IMR-90 (cell line): ENCODE results near the gene LAIR2. TPM values are rescaled to one million over a fixed set of nuclear protein-coding genes. Genes with fewer than 3 reads are reported as not detected.

ENCODE experiments used
- ATAC-seq: fragments of 200-7000 bp; cut with Tn5 transposase; 2 replicates; pipeline ENCODE4 v1.9.1; 2020; ENCODE audit warnings: low read depth, mild to moderate bottlenecking, moderate library complexity
- BruUV-seq: library from RNA; stranded (reverse); fragments of 400-500 nt; replicated peaks from 2 replicates; lab custom pipeline; 2021; lab: Mats Ljungman, UMichigan
- CTCF ChIA-PET: fragments of 300-600 bp; formaldehyde crosslinking; extraction: SDS; loops from one replicate; lab custom pipeline; 2021; ENCODE audit warnings: antibody characterized with exemption; lab: Yijun Ruan, JAX
- POLR2A ChIA-PET: fragments of 300-600 bp; sonication (Branson Sonifier 250); formaldehyde crosslinking; loops from one replicate; lab custom pipeline; 2022; ENCODE audit warnings: antibody characterized with exemption; ENCODE audit not compliant: unreplicated experiment; lab: Charles Lee
- DNase-seq: peaks from one replicate; pipeline ENCODE4 v3.0.0; 2013
- H2AFZ ChIP-seq: replicated peaks from 2 replicates; pipeline ENCODE3; 2013; ENCODE audit warnings: low read length, mild to moderate bottlenecking; ENCODE audit not compliant: poor library complexity
- H2AK5ac ChIP-seq: 2 replicates; pipeline ENCODE4 v1.6.1; 2013; ENCODE audit warnings: low read depth, low read length, inconsistent platforms
- H2AK9ac ChIP-seq: replicated peaks from 2 replicates; pipeline ENCODE3; 2013; ENCODE audit warnings: mild to moderate bottlenecking, low read depth, low read length, moderate library complexity; ENCODE audit not compliant: poor library complexity
- H2BK120ac ChIP-seq: 2 replicates; pipeline ENCODE4 v1.6.1; 2013; ENCODE audit warnings: low read depth, low read length, inconsistent platforms
- H2BK15ac ChIP-seq: 3 replicates; pipeline ENCODE4 v1.6.1; 2013; ENCODE audit warnings: low read depth, low read length, inconsistent platforms
- H2BK20ac ChIP-seq: 2 replicates; pipeline ENCODE4 v1.6.1; 2013; ENCODE audit warnings: low read depth, mild to moderate bottlenecking, inconsistent platforms, low read length, moderate library complexity
- H2BK5ac ChIP-seq: 2 replicates; pipeline ENCODE4 v1.6.1; 2013; ENCODE audit warnings: mild to moderate bottlenecking, low read depth, low read length, inconsistent platforms; ENCODE audit not compliant: poor library complexity, severe bottlenecking
- H3K14ac ChIP-seq: replicated peaks from 2 replicates; pipeline ENCODE4 v1.6.1; 2013; ENCODE audit warnings: low read depth, low read length, inconsistent platforms
- H3K18ac ChIP-seq: 2 replicates; pipeline ENCODE4 v1.6.1; 2013; ENCODE audit warnings: low read depth, low read length, control low read depth
- H3K23ac ChIP-seq: 2 replicates; pipeline ENCODE4 v1.6.1; 2013; ENCODE audit warnings: low read depth, low read length, inconsistent platforms
- H3K27ac ChIP-seq: 2 replicates; pipeline ENCODE4 v1.5.1; 2013; ENCODE audit warnings: mild to moderate bottlenecking, control low read depth, low read length; ENCODE audit not compliant: insufficient read depth
- H3K27me3 ChIP-seq: 2 replicates; pipeline ENCODE4 v1.6.1; 2013; ENCODE audit warnings: low read length; ENCODE audit not compliant: control insufficient read depth, insufficient read depth
- H3K36me3 ChIP-seq: 2 replicates; pipeline ENCODE4 v1.6.1; 2013; ENCODE audit warnings: low read length, mixed read lengths; ENCODE audit not compliant: control insufficient read depth, insufficient read depth
- H3K4ac ChIP-seq: 2 replicates; pipeline ENCODE4 v1.6.1; 2013; ENCODE audit warnings: low read depth, low read length, inconsistent platforms
- H3K4me1 ChIP-seq: 2 replicates; pipeline ENCODE4 v1.6.1; 2013; ENCODE audit warnings: low read length, mixed read lengths; ENCODE audit not compliant: control insufficient read depth, insufficient read depth
- H3K4me2 ChIP-seq: 2 replicates; pipeline ENCODE4 v1.6.1; 2013; ENCODE audit warnings: low read depth, mild to moderate bottlenecking, control low read depth, low read length, moderate library complexity
- H3K4me3 ChIP-seq: 2 replicates; pipeline ENCODE4 v1.5.1; 2013; ENCODE audit warnings: low read depth, mild to moderate bottlenecking, control low read depth, low read length, moderate library complexity; ENCODE audit not compliant: insufficient read depth
- H3K56ac ChIP-seq: 2 replicates; pipeline ENCODE4 v1.6.1; 2013; ENCODE audit warnings: low read length, inconsistent platforms; ENCODE audit not compliant: insufficient read depth; ENCODE audit errors: extremely low read depth
- H3K79me1 ChIP-seq, 2 experiments: 2 replicates each; pipeline ENCODE4 v1.6.1; 2013; ENCODE audit warnings: low read length in 2 of 2, inconsistent platforms in 1 of 2, low read depth in 1 of 2
- H3K9ac ChIP-seq: 2 replicates; pipeline ENCODE4 v1.6.1; 2013; ENCODE audit warnings: low read depth, low read length, control low read depth
- H3K9me1 ChIP-seq: 2 replicates; pipeline ENCODE4 v1.6.1; 2013; ENCODE audit warnings: low read length, inconsistent platforms; ENCODE audit not compliant: insufficient read depth
- H3K9me3 ChIP-seq: 2 replicates; pipeline ENCODE4 v1.6.1; 2013; ENCODE audit warnings: low read length; ENCODE audit not compliant: control insufficient read depth, insufficient read depth
- H4K20me1 ChIP-seq: 2 replicates; pipeline ENCODE4 v1.6.1; 2013; ENCODE audit warnings: low read length, inconsistent platforms; ENCODE audit not compliant: insufficient read depth
- H4K5ac ChIP-seq: 2 replicates; pipeline ENCODE4 v1.6.1; 2013; ENCODE audit warnings: mild to moderate bottlenecking, low read depth, low read length, control low read depth
- H4K8ac ChIP-seq, 2 experiments: 2 replicates each; pipeline ENCODE4 v1.6.1; 2013; ENCODE audit warnings: low read depth in 2 of 2, low read length in 2 of 2, control low read depth in 1 of 2, inconsistent platforms in 1 of 2
- H4K91ac ChIP-seq: 2 replicates; pipeline ENCODE4 v1.6.1; 2013; ENCODE audit warnings: low read depth, low read length, inconsistent platforms; ENCODE audit not compliant: insufficient read depth
- CTCF ChIP-seq: conservative IDR thresholded peaks from 2 replicates; pipeline ENCODE4 v1.5.1; 2012; ENCODE audit warnings: mild to moderate bottlenecking, low read depth, low read length, improper control_type of control experiment
- NFE2L2 ChIP-seq: fragments of 150-350 bp; IDR thresholded peaks from 2 replicates; pipeline ENCODE4 v1.6.1; 2016; ENCODE audit warnings: low read depth, mild to moderate bottlenecking, low read length
- WGBS, 2 experiments: methylation state at CpG; one replicate each; pipeline versions ENCODE4 v1.1.5 to v1.1.7; 2013; ENCODE audit warnings: missing lambda C conversion rate in 2 of 2; ENCODE audit not compliant: insufficient read length in 1 of 2; ENCODE audit errors: extremely low coverage in 2 of 2; 5-methylcytosine and 5-hydroxymethylcytosine counted together
- dilution Hi-C: fragments of 300-500 bp; cut with HindIII; formaldehyde crosslinking; loops from one replicate; pipeline ENCODE4 v1.14.3; 2018; ENCODE audit warnings: low sequenced_read_pairs; ENCODE audit not compliant: unreplicated experiment
- in situ Hi-C: fragments of 300-500 bp; cut with MboI; formaldehyde crosslinking; loops from 3 replicates; pipeline ENCODE4 v1.14.3; 2019; ENCODE audit warnings: low sequenced_read_pairs, inconsistent platforms, mixed read lengths
- intact Hi-C: fragments of 100-400 bp; cut with micrococcal nuclease; formaldehyde crosslinking; loops from 2 replicates; pipeline ENCODE4 v1.10.0; 2022
- polyA plus RNA-seq, 3 experiments: library from polyadenylated mRNA; depleted of rRNA; stranded (reverse); fragments of >200 nt; gene quantifications; 2 replicates each; pipeline ENCODE4 v1.2.3, GENCODE V29; 2012; ENCODE audit warnings: low replicate concordance in 1 of 3
- total RNA-seq: library from RNA; depleted of rRNA; stranded (reverse); fragments of >200 nt; gene quantifications from 2 replicates; pipeline ENCODE4 v1.2.3, GENCODE V29; 2012

The LAIR2 gene
- total and polyA plus RNA-seq, 2 of the 4 experiments (the other 2 are of a cell fraction): not detected

DNA sequence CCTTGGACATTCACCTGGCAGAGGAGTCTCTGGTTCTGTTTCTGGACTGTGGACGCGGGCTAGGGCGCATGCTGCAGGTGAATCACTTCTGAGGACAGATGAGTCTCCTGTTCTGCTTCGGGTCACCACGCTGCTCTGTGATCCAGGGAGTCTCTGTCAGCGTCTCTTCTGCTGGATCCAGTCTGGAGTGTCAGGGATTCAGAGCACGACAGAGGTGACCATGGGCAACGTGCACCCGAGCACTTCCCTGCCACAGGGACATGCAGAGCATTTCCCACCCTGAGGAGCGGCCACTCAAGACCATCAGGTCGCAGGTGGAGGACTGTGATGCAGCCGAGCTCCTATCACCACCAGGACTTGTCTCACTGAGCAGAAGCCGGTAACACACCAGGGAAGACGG, 46.6 kb downstream of the LAIR2 start:
- Histone ChIP-seq H3K4ac (no peak overlapping the region), H2AFZ (no peak overlapping the region), H2AK5ac (no peak overlapping the region), H4K91ac (no peak overlapping the region), H3K56ac (no peak overlapping the region), H3K4me2 (no peak overlapping the region), H3K36me3 (no peaks in the 10 kb centered on the region), H3K4me3 (no peak overlapping the region), H4K5ac (no peak overlapping the region), H4K8ac (no peak overlapping the region), H3K4me1 (no peaks in the 10 kb centered on the region), H3K27ac (no peak overlapping the region), H2BK120ac (no peak overlapping the region), H3K9me1 (no peaks in the 10 kb centered on the region), H3K14ac (no peak overlapping the region), H3K79me1 (no peaks in the 10 kb centered on the region), H4K20me1 (no peaks in the 10 kb centered on the region), H2BK20ac (no peak overlapping the region), H2BK5ac (no peak overlapping the region), H2AK9ac (no peak overlapping the region), H3K23ac (no peak overlapping the region), H2BK15ac (no peak overlapping the region), H3K9ac (no peak overlapping the region), H3K27me3 (no peaks in the 10 kb centered on the region), H3K18ac (no peak overlapping the region), H3K9me3 (peaks cover 42% of the 10 kb centered on the region)
- WGBS, 2 experiments: 60% methylated on average over 10 of the region's 14 CpGs; no CpG with 5 or more reads in 1 of the 2 experiments
- BruUV-seq: no TSS peak
- ATAC-seq (no peak), DNase-seq (no peak)
- ChIA-PET CTCF (no interaction called here), POLR2A (no interaction called here)
- in situ Hi-C loops (no loop called here), dilution Hi-C loops (no loop called here), intact Hi-C loops (no loop called here)
- TF ChIP-seq NFE2L2: no peak
- TF ChIP-seq CTCF: no peak
